ENCODE results near the gene SLC35F1.

The SLC35F1 gene

GRCh38 chr6:118100717-118101116, 193.7 kb downstream of the SLC35F1 start:
- H3K4me3 ChIP-seq (ENCODE audit: low read length), result no peak overlapping the region
- no peak for TF ChIP-seq CTCF (IDR thresholded peaks at IDR 0.05; ENCODE audit: insufficient read depth, low read depth, low read length, missing control alignments)
- no peak for DNase-seq (ENCODE audit: low read depth)

GRCh38 chr6:118101220-118101619, 194.2 kb downstream of the SLC35F1 start:
- no peak overlapping the region for H3K4me3 ChIP-seq (ENCODE audit: low read length)
- TF ChIP-seq CTCF (IDR thresholded peaks at IDR 0.05; ENCODE audit: insufficient read depth, low read depth, low read length, missing control alignments), result no peak
- DNase-seq (ENCODE audit: low read depth), result no peak

- DNase-seq (ENCODE audit: low read depth), result no peak
- no peak for TF ChIP-seq CTCF (IDR thresholded peaks at IDR 0.05; ENCODE audit: insufficient read depth, low read depth, low read length, missing control alignments)
- no peak overlapping the region for H3K4me3 ChIP-seq (ENCODE audit: low read length)
Measured at GRCh38 chr6:118101831-118102345, 194.8 kb downstream of the SLC35F1 start.

GRCh38 chr6:118102401-118102800, 195.3 kb downstream of the SLC35F1 start:
- DNase-seq (ENCODE audit: low read depth), result no peak
- no peak for TF ChIP-seq CTCF (IDR thresholded peaks at IDR 0.05; ENCODE audit: insufficient read depth, low read depth, low read length, missing control alignments)
- H3K4me3 ChIP-seq (ENCODE audit: low read length), result no peak overlapping the region

- H3K4me3 ChIP-seq (ENCODE audit: low read length), result no peak overlapping the region
- TF ChIP-seq CTCF (IDR thresholded peaks at IDR 0.05; ENCODE audit: insufficient read depth, low read depth, low read length, missing control alignments), result no peak
- no peak for DNase-seq (ENCODE audit: low read depth)
Measured at GRCh38 chr6:118103381-118104146, 196.5 kb downstream of the SLC35F1 start.

- no peak overlapping the region for H3K4me3 ChIP-seq (ENCODE audit: low read length)
- TF ChIP-seq CTCF (IDR thresholded peaks at IDR 0.05; ENCODE audit: insufficient read depth, low read depth, low read length, missing control alignments), result no peak
- no peak for DNase-seq (ENCODE audit: low read depth)
Measured at GRCh38 chr6:118122161-118122725, 215.2 kb downstream of the SLC35F1 start.
